Measurements from ENCODE around the gene PROM2.

Gene PROM2

DNA sequence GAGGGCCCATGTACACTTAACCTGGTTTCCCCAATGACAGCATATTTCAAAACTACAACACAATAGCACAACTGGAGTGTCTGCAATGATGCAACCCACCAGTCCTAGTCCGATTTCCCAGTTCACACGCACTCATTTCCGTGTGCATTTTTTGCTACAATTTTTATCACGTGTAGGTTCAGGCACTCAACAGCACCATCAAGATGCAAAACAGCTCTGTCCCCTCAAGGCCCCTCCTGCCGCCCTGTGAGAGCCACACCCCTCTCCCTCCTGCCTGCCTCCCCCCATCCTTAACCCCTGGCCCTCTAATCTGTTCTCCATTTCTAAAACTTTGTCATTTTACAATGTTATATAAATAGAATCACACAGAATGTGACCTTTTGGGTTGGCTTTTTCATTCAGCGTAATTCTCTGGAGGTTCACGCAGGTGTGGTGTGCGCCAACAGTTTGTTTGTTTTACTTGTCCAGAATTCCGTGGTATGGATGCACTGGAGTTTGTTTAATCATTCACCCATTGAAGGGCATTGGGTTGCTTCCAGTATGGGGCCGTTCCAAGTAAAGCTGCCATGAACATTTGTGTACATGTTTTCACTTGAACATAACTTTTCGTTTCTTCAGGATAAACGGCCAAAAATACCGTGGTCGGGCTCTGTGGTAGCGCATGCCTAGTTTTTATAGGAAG is 31.3 kb downstream of the PROM2 start:
- H3K4me3 ChIP-seq (ENCODE audit: low read depth, low read length), result no peak overlapping the region

DNA sequence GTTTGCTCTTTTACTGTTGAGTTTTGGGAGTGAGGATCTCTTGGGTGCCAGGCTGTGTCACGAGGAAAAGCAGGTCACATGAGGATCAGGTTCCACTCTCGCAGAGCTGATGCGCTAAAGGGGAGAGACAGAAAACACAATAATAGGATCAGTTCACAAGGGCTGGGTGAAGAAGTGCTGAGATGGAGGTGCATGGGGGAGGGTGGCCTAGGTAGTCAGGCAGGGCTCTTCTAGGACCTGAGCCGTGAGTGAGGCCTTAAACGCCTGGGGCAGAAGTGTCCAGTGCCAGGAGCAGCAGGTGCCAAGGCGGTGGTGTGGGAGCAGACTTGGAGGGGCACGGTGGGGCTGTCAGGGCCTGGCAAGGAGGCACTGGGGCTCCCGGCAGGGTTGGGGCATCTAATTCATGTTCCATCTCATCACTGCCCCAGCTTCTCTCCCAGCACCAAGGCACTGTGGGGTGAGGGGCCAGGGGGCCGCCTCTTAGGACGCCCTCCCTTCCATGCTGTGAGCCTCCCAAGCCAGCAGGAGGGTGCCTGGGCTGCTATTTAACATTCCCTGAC is 32.2 kb downstream of the PROM2 start:
- H3K4me3 ChIP-seq (ENCODE audit: low read depth, low read length), result no peak overlapping the region

DNA sequence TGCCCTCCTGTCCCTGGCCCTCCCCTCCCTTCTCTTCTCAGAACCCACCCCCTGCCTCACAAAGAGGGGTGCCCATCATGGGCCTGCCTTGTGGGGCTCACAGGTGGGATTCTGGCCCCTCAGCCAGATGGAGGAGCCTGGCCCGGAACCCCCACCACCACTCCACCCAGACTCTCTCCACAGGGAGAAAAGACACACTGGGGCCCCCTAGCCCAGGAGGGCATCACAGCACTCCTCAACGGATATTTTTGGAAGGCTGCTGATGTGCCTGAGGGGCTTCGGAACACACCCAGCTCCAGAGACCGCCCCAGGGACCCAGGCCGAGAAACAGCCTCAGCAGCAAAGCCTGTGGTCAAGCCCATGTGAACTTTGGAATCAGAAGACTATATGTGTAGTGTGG is 32.8 kb downstream of the PROM2 start:
- no peak overlapping the region for H3K4me3 ChIP-seq (ENCODE audit: low read depth, low read length)

DNA sequence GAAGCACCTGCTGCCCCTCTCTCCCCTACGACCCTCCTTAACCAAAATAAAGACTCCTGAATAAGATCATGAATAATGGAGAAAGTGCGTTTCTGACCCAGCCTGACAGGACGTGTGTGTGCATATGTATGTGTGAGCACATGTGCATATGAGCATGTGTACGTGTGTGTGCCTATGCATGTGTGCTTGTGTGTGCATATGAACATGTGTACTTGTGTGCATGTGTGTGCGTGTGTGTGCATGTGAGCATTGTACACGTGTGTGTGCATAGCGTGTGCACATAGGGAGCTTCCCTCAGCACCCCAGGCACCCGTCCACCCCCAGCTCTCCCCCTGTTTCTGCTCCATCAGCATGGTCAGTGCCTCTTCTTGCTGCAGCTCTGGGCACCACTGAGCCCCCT is 33.6 kb downstream of the PROM2 start:
- no peak overlapping the region for H3K4me3 ChIP-seq (ENCODE audit: low read depth, low read length)

DNA sequence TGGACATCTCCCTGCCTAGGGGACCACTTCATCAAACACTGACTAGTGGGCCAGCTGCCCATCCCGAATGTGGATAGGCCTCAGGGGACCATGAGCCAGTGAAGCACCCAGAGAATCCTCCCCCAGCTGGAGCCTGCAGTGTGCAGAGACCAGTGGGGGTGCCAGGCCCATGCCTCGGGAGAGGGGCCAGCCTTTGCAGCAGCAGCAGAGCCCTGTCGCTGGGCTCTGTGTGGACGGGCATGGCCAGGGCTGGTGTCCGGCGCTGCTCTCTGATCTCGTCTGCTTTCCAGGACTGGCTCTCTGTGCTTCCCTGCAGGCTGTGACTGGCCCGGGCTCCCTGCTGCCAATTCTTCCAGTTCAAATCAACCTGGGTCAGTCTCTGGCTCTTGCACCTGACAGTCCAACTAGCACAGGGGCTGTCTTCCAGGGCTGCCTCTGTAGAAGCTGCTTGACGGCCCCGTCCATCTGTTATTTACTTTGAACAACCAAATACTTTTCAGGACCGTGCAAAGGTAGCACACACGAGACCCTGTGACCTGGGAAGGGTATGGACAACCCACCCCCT is 34.3 kb downstream of the PROM2 start:
- no peak overlapping the region for H3K4me3 ChIP-seq (ENCODE audit: low read depth, low read length)

DNA sequence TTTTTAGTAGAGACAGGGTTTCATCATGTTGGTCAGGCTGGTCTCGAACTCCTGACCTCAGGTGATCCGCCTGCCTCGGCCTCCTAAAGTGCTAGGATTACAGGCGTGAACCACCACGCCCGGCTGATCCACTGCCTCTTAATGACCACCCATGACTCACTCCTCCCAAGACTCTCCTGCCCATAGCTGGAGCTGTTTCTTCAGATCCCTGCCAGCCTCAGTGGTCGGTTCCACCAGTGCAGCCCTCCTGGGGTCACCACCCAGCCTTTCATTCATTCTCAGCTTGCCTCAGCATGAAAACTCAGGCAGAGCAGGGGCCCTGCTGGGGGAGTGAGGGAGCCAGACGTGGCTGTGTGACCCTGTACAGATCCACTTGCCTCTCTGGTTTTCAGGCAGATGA is 35.4 kb downstream of the PROM2 start:
- no peak overlapping the region for H3K4me3 ChIP-seq (ENCODE audit: low read depth, low read length)

DNA sequence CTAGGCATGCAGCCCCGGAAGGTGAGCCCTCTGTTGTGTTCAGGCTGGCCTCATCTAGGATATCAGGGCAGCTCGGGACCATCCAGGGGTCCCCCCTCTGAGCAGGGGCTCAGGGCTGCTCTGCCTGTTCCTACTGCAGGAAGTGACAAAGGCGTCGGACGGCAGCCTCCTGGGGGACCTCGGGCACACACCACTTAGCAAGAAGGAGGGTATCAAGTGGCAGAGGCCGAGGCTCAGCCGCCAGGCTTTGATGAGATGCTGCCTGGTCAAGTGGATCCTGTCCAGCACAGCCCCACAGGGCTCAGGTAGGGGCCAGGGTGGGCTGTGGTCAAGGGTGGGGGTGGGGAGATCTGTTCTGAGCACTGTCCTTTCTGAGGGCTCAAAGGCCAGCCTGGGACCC is 36.0 kb downstream of the PROM2 start:
- no peak overlapping the region for H3K4me3 ChIP-seq (ENCODE audit: low read depth, low read length)

DNA sequence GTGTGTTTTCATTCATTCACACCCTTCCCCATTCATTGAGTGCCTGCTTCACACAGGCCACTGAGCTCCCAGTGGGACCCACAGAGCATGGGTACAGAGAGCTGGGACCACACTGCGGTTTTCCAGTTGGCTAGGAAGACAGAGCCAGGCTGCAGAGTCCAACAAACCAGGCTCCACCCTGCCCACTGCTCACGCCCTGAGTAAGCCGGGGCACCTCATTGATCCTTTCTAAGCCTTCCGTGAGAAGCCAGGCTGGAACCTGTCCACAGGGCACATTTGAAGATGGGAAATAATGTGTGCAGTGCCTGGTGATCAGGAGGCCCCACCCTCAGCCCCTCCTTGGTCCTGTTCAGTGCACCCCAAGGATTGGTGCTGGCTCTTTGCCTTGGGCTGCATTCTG is 36.4 kb downstream of the PROM2 start:
- no peak overlapping the region for H3K4me3 ChIP-seq (ENCODE audit: low read depth, low read length)

DNA sequence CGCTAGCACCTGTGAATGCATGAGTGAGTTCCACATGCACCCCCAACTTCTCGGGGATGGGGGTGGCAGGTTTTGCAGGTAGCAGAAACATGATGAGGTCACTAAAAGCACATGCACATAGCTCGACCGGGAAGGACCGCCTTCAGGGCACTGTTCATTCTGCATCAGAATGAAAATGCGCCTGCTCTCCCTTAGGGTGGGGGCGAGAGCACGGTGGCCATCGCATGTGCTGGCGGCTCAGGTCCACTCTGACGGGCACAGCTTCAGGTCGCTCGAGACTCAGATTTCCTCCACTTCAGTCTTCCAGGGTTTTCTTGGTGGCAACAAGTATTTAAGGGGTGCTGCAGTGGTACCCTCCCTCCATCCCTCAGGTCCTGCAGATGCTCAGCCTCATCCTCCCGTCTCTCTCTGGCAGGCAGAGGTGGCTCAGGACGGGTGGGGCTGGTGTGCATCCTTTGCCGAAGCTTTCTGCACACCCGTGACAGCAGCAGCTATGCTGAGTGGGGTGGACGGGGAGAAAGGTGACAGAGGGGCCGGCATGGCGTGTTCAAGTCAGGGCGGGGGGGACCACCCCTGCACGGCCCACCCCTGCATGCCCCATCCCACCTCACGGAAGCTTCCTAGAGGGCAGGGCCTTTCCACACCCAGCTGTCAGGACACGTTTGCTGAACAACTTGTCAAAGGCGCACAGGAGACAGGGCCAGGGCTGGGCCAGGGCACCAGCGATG is 37.7 kb downstream of the PROM2 start:
- no peak overlapping the region for H3K4me3 ChIP-seq (ENCODE audit: low read depth, low read length)

DNA sequence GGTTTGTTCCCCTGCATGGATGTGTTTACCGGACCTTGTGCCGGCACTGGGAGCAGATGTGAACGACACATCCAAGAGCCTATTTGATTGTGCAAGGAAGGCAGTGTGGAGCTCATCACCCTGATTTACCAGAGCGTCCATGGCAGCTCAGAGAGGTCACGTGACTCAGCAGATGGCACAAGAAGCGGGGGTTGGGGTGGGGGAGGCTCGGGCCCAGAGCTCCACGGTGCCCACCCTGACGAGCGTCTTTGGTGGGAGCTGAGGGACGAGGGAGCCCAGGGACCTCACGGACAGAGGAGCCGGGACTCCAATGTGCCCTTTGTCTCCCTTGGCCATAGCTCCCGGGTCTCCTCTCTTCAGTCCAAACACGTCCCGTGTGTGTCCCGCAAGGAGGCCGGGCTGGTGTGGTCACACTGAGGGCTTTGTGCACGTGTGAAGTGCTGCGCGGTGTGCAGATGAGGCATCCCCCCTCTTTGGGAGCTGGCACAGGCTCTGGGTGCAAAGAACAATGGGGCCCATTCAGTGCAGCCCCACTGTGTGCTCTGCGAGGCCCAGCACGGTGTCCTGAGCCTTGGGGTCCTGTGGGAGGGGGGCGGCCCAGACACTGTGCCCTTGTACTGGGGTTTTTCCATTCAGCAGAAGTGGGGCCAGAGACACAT is 38.4 kb downstream of the PROM2 start:
- no peak overlapping the region for H3K4me3 ChIP-seq (ENCODE audit: low read depth, low read length)

DNA sequence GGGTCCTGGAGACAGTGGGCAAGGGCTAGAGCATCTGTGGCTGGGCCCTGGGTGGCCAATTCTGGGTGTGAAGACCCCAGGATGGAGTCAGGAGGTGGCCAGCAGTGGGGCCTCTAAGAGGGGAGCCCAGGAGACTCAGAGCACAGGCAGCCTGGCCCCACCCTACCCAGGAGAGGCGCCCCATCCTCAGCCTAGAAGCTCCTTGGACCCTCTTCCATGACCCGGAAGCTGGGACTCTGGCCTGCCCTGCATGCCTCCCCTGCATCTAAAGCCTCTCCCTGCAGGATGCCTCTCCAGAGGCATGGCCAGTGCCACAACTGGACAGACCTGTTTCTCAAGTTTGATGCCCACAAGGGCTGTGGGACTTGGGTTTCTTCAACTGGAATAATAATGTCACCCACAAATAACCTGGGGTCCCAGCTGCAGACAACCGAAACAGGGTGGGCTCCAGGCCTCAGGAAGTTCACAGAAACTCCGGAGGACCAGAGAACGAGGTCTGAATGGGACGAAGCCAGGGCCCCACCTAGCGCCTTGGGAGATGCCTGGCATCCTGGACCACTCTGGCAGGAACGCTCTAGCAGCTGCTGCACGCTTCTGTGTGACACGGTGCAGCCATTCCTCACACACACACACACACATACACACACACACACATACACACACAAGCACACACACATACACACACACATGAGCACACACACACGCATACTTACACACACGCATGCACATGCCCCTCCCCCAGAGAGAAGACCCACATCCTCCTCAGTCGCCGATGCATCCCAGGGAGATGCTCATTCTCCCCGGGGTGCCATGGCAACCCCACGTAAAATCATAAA is 39.3 kb downstream of the PROM2 start:
- H3K4me3 ChIP-seq (ENCODE audit: low read depth, low read length), result no peak overlapping the region

DNA sequence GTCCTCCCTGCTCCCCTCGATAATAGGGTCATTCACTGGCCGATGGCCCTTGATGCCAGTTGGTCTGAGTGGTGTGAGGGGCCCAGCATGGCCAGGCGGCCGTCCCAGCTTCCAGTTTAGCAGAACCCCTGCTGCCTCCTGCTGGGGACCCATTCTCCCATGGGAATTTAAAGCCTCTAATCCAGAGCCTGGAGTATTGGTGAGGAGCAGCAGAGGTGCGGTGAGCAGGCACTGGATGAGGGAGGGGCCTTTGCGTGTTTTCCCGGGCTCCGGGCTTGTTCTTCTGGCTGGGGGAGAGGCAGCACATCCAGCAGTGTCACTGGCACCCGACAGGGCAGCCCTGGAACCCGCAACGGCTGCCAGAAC is 40.3 kb downstream of the PROM2 start:
- no peak overlapping the region for H3K4me3 ChIP-seq (ENCODE audit: low read depth, low read length)

DNA sequence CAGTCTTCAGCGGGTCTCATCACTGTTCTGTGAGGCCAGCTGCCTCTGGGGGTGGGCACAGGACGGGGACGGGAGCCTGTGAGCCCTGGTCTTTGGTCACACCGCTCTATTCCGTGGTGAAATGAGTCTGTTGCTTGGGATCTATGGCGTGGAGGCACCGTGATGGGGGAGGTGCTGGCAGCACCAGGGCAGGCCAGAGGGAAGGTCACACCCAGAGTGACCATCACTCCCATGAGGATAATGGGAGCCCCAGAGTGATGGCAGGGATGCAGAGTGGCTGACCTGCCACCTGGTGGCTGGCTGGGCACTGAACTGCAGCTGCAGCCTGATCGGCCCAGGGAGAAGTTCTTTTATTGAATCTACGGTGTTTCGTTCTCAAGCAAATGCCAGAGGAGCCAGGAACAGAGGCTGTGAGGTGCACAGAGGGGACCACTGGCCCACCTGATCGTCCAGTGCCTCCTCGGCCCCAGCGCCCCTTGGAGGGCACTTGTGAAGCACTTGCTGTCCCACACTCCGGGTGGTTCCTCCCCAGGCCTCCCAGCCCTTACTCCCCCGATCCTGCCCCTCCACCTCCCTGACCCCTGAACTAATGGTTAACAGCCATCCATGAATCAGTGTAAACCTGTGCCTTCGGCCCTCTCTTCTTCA is 40.8 kb downstream of the PROM2 start:
- no peak overlapping the region for H3K4me3 ChIP-seq (ENCODE audit: low read depth, low read length)

DNA sequence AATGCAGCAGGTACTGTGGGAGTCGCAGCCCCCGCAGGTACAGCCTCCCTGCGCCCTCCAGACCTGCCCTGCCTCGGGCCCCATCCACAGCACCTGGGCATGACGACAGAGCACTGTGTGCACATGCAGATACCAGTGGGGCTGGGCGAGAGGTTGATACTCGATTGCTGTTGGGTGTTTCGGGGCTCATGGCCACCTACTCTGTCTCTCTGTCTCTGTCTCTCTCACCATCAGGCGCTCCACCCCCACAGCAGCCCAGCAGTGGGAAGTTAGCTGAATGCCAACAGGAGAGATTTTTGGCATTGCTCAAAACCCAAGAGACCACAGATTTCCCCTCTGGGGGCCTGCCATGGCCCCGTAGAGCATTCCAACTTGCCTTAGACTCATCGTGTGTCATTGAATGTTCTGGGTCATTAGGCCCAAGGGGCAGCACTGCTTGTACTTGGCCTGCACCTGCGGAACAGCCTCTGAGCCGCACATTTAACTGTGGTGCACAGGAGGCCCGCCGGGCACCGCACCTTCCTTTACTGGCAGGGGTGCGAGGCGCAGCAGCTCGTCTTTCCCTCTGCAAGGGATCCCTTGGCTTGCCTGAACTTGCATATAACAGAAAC is 41.7 kb downstream of the PROM2 start:
- H3K4me3 ChIP-seq (ENCODE audit: low read depth, low read length), result no peak overlapping the region

DNA sequence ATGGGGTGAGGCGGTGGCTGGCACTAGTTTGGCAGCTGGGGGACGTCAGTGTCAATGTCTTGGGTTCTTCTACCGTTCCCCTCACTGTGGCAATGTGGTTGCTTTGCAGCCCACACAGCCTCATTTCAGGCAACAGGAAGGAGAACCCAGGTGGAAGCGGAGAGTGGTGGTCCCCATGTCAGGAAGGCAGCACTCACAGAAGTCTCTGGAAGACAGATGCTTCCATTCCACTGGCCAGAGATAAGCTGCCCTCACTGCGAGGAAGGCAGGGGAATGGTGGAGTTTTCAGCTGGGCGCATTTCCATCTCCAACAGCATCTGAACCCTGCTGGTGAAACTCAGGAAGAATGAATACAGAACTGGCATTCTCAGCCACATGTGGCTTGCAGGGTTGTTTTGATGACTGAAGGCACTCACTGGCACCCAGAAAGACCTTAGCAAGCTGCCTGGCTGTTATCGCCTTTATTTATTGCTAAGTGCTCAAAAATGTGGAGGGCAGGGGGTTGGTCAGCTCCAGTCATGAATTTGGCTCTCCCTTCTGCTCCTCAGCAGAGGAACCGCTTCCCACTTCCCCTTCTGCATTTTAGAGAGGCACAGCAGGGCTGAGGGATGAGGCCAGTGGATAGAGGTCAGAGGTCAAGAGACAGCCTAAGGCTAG is 42.3 kb downstream of the PROM2 start:
- no peak overlapping the region for H3K4me3 ChIP-seq (ENCODE audit: low read depth, low read length)

DNA sequence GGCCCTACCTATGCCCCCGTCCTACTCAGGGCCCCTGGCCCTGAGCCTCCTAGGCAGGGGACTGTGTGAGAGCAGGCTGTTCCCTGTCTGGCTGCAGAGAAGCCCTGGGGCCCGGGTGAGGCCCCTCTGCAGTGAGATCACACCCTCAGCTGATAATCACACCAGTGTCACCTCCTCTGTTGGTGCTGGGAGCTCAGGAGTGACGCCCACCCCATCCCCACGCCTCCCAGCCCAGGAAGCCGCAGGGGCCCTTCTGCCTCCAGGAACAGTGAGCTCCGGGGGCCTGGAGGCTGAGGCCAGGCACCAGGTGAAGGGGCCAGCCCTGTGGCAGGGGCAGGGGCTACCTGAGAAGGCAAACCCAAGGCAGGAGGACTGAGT is 42.9 kb downstream of the PROM2 start:
- H3K4me3 ChIP-seq (ENCODE audit: low read depth, low read length), result no peak overlapping the region

DNA sequence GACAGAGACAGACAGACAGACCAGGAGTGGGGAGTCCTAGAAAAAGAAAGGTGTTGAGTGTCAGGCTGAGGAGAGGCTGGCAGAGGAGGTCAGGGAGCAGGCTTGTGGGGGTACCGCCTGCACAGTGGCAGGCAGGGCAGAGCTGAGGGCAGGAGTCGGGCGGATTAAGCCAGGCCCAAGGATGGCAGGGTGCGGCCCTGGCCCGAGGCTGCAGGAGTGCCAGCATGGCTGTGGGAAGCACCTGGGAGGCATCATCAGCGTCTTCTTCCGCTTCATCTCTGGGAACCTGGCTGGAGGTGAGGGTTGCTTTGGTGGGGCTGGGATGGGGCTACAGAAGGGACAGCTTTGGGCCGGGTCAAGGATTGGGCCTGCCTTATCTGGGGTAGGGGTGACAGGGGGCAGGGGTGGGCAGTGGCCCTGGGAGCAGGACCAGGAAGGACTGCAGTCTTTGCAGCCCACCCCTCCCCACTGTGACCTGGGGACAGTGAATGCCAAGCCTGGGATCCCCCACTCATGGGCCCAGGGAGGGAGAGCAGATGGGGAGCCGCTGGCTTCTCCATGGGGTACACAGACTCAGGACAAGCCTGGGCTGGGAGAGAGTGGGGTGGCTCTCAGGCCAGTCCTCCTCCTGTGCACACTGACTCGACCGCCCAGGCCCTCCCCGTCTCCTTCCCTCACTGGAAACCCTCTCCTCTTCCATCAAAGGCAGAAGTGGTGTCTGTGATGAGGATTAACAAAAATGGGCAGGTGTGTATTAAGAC is 43.6 kb downstream of the PROM2 start:
- no peak overlapping the region for H3K4me3 ChIP-seq (ENCODE audit: low read depth, low read length)

DNA sequence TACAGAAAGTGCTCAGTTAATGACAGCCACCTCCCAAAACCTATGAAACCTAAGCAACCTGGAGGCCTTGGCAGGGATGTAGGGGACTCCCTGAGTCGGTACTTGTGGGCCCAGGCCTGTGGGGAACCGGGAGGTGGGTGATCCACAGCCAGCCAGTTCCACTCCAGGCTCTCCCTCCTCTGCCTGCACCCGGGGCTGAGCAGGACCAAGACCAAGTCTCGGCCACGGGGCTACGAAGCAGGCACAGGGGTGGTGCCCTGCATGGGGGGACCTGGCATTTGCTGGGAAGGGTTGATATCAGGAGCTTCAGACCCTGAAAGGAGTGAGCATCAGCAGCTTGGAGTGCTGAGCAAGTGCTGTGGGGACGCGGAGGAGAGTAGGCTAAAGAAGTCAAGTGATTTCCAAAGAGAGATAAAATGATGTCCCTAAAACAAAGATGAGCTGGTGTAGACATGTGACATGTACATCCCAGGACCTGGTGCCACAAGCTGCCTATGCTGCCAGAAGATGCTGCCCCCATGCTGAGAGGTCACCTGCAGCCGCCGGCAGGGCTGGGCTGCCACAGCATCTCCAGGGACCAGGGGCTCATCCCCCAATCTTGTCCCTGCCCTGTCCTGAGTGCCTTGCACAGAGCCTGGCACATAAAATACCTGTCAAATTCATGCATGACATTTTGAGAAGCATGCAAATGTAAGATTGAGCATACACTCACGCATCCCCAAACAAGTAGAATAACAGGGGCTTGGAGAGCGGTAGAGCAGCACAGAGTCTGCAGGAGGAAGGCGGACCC is 44.4 kb downstream of the PROM2 start:
- H3K4me3 ChIP-seq (ENCODE audit: low read depth, low read length), result no peak overlapping the region
